HG02938 (cell line): Measurements from ENCODE around the gene SLC17A3.

Source experiments
- ATAC-seq: cut with Tn5 transposase; IDR thresholded peaks from one replicate; pipeline ENCODE4 v1.9.1; 2021; ENCODE audit warnings: mild to moderate bottlenecking, moderate library complexity; ENCODE audit not compliant: unreplicated experiment

SLC17A3 gene

GRCh38 chr6:25874118-25874517, at the start of gene SLC17A3:
SLC17A3 (minus strand) TSS chr6:25874243; CDS start chr6:25868387, 5,856 bp downstream.
- ATAC-seq = no peak

GRCh38 chr6:25922301-25922700, 48.3 kb upstream of the SLC17A3 start:
- no peak for ATAC-seq

- no peak for ATAC-seq
Measured at GRCh38 chr6:25921525-25922203, 47.6 kb upstream of the SLC17A3 start.

DNA sequence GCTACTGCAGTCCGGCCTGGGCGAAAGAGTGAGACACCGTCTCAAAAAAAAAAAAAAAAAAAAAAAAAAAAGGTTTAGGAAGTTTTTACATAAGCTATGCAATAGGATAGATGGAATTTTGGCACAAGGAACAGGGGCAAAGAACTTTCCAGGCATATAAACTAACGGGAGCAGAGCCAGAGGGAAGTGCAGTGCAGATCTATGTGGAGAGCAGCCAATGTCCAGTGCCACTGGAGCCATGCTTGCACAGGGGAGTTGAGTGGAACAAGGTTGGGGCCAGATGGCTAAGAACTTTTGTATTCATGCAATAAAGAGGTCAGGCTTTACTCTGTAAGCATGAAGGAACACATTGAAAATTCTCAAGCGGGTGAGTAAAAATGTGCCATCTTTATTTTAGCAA, 45.6 kb upstream of the SLC17A3 start:
- ATAC-seq = no peak

- ATAC-seq = no peak
Measured at GRCh38 chr6:25918083-25918683, 44.1 kb upstream of the SLC17A3 start.

DNA sequence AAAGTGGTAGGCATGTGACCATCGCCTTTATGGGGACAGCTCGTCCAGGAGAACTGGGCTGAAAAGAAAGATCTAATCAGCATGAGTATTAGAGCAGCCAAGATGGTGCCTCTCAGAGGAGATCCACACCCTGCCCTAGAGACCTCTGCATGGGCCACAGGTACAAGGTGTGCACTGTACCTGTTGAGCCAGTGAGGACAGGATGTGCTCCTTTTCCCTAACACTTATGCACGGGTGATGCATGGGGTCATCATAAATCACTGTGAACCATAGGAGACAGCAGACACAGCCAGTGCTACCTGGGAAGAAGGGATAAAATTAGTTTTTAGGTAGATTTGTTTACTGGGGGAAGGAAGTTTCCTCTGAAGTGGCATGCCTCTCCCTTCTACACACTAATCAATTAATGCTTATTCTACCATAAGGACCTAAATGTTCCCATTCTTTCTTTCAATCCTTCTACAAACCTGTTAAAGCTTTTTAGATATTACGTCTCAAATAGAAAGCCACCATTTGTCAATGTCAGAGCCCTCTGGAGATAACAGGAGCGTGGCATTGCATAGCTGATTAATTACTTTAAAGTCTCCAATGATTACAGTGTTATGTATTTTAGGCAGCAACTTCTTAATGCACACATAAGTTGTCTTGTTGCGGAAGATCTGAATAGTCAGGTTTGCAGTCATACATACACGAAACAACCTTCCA, 42.9 kb upstream of the SLC17A3 start:
- ATAC-seq = no peak

DNA sequence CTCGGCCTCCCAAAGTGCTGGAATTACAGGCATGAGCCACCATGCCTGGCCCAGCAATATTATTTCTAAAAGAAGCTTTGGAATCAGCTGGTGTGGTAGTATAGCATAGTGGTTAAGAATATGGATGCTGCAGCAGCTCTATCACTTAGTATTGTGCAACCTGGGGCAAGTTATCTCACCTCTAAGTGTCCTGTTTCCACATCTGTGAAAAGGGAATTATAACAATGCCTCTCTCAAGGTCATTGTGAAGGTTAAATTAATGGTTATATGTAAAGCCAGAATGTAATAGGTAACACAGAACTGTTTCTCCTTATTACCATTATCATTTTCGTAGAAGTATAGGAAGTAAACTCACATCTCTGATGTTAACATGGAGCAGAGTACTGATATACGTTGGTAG, 42.3 kb upstream of the SLC17A3 start:
- ATAC-seq = no peak

- no peak for ATAC-seq
Measured at GRCh38 chr6:25913741-25914140, 39.7 kb upstream of the SLC17A3 start.

- no peak for ATAC-seq
Measured at GRCh38 chr6:25911351-25911750, 37.3 kb upstream of the SLC17A3 start.

DNA sequence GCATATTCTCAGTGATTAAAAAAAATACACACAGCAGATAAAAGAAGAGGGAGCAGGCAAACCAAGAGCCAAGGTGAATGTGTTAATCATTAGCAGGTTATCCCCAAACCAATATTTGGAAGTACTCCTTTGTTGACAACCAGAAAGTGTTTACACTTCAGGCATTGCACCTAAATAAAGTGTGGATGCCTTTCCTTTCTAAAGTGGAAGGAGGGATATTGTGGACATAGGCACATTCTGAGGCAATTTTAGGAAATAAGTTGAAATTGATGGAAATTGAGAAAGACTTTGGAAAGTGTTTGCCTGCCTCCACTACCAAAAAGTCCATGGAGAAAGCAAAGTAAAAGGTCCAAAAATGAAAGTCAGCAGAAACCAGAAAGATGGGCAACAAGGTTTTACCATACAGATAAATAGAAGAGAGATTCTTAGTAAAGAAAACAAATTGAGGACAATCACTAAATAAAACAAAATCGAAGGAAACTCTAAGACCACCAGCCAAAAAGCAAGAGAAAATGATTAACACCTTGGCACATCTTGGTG, 33.5 kb upstream of the SLC17A3 start:
- no peak for ATAC-seq

- no peak for ATAC-seq
Measured at GRCh38 chr6:25903467-25904099, 29.5 kb upstream of the SLC17A3 start.

- ATAC-seq = no peak
Measured at GRCh38 chr6:25902071-25902470, 28.0 kb upstream of the SLC17A3 start.

GRCh38 chr6:25900843-25901242, 26.8 kb upstream of the SLC17A3 start:
- ATAC-seq = no peak

DNA sequence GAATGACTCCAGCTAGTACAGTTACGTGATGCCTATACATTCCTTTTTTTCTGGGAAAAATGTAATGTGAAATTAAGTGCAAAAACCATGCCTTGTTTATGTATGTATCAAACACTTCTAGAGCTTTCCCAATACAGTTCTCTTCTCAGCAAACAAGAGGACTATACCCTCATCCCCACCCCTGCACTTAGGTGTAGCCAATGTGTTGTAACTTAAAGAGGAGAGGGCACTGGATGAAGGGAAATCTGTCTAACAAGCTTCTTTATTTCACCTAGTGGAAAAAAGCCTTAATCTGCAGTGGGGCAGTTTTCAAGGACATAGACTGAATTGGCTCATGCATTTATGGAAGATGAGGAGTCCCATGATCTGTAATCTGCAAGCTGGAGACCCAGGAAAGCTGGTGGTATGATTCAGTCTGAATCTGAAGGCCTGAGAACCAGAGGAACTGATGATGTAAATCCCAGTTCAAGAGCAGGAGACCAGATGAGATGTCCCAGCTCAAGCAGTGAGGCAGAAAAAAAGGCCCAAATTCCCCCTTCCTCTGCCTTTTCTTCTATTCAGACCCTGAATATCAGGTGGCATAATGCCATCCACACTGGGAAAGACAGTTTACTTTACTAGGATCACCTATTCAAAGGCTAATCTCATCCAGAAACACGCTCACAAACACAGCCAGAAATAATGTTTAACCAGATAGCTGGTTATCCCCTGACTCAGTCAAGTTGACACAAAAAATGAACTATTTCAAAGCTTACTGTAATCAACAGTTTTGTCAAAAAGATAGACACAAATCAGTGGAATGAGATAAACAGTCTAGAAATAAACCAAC, 25.8 kb upstream of the SLC17A3 start:
- ATAC-seq = no peak

- no peak for ATAC-seq
Measured at GRCh38 chr6:25899123-25899522, 25.1 kb upstream of the SLC17A3 start.

DNA sequence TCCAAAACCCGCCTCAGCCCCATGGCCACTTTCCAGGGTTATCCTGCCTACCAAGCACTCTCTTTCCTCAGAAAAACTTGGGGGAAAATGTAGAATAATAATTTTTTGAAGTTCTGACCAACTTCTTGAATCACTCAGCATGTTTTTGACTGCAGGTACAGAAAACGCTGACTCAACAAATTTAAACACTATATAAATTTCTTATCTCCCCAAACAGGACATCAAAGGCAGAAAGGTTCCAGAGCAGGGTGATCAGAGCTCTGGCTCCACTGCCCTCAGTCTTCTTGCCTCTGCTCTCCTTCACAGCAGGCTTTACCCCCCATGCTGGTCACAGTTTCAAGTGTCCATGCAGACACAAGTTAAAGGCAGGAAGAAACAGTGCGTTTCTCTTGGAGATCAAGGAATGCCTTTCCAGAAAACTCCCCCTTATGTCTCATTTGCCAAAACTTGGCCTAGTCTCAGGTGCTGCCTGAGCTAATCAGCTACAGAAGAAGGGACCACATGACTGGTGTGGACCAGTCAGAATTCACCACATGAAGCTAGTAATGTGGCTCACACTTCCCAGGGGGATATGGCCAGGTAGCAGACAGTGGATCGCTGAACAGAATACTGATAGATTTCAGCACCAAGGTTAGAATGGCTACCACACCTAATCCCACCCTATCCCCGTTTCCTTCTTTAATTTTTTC, 24.4 kb upstream of the SLC17A3 start:
- ATAC-seq = no peak

- ATAC-seq = no peak
Measured at GRCh38 chr6:25896252-25896651, 22.2 kb upstream of the SLC17A3 start.

GRCh38 chr6:25895771-25896170, 21.7 kb upstream of the SLC17A3 start:
- ATAC-seq = no peak

DNA sequence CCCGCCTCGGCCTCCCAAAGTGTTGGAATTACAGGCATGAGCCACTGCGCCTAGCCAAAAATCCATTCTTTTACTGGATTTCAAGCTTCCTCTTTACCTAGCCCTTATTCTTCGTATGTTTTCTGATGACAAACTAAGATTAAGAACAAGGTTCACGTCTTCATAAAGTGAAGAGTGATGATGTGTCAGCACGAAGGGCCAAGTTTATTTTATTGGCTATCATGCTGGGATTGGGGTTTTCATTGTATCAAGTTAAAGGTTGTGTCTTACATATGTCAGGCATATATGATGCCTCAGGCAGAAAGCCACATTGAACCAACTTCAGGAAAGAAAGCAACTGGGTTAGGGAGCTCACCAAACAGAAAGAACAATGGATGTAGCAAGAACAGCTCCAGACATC, 19.7 kb upstream of the SLC17A3 start:
- ATAC-seq = no peak

DNA sequence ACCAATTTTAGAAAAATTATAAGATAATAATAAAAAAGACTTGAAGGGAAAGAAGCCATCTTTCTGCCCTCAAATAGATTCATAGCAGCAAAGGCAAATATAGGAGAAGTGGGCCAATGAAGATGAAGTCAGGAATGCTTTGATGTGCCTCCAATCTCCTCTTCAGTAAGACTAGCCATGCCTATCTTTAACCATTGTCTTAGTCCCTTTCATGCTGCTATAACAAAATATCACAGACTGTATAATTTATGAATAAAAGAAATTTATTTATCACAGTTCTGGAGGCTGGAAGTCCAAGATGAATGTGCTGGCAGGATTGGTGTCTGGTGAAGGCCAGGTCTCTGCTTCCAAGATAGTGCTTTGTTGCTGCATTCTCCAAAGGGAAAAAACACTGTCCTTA, 18.8 kb upstream of the SLC17A3 start:
- ATAC-seq = no peak
